Endometrium (tissue), 2 donors: Measurements from ENCODE around the gene ACAN.
"Not testable (repeated sequence)": the region's sequence is repeated elsewhere in the genome, so short reads cannot be mapped to it uniquely, and the experiment has no call there.

Experiments used
- FAIRE-seq: peaks from 2 replicates; lab custom pipeline; 2012; peaks lifted over from hg19 to GRCh38; lab: Jason Lieb, UNC
- donor health status: control.
- donor health status: control.

ACAN gene

GRCh38 chr15:88902846-88903245 is 99.6 kb downstream of the ACAN start:
- no peak for FAIRE-seq

DNA sequence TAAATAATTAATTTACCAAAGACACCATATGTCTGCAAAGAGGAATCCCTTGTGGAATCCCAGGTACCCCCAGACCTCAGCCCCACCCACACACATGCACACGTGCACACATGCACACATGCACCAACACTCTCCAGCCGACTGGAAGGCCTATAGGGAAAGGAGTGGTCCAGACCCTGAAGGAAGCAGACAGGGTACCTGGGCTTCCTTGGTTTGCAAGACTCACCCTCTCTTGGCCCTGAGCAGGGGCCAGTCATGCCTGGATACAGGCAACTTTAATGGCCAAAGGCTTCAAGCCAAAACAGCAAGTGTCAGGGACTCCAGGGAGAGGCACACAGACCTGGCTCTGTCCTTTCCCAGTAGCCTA is 101.0 kb downstream of the ACAN start:
- FAIRE-seq = no peak

- FAIRE-seq = no peak
These were observed 101.5 kb downstream of the ACAN start for GRCh38 chr15:88904624-88905327.

DNA sequence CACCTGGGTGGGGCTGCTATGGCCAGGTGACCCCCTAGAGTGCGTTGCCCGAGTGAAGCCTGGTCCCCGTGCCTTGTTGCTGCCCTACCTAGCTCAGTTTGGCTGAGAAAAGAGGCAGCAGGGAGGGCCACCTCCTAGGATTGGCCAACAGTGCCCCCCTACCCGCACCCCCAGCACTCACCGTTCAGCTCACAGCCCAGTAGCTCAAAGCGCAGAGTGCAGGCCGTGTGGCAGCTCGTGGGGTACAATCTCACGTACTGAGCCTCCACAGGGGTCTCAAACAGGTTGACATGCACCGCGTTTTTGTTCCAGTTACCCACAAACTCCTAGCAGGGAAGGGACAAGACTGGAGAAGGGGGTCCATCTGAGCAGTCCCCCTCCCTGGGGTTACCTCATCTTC is 102.3 kb downstream of the ACAN start:
- no peak for FAIRE-seq

GRCh38 chr15:88906130-88906529 is 102.9 kb downstream of the ACAN start:
- FAIRE-seq = no peak

- no peak for FAIRE-seq
These were observed 103.3 kb downstream of the ACAN start for GRCh38 chr15:88906551-88906950.

DNA sequence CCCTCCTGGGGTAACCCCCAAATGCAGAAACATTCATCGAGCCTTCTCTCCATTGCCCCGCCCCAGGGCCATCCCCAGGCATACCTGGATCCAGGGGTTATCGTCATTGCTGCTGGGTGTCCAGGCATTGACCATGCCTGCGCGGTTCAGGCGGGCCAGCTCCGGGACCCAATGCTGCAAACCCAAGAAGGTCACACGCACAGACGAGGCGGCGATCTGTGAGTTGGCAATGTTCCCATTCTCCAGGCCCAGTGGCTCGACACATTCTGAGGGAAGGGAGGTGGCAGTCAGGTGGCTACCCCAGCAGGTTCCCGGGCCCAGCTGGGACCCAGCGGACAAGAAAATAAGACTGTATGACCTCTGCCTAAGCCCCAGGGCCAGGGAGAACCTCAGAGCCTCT is 103.9 kb downstream of the ACAN start:
- FAIRE-seq = no peak

- FAIRE-seq = no peak
These were observed 104.9 kb downstream of the ACAN start for GRCh38 chr15:88908123-88908522.

- no peak for FAIRE-seq
These were observed 105.7 kb downstream of the ACAN start for GRCh38 chr15:88908697-88909621.

- FAIRE-seq = no peak
These were observed 107.0 kb downstream of the ACAN start for GRCh38 chr15:88909956-88910831.

GRCh38 chr15:88911766-88912118 is 108.5 kb downstream of the ACAN start:
- no peak for FAIRE-seq

DNA sequence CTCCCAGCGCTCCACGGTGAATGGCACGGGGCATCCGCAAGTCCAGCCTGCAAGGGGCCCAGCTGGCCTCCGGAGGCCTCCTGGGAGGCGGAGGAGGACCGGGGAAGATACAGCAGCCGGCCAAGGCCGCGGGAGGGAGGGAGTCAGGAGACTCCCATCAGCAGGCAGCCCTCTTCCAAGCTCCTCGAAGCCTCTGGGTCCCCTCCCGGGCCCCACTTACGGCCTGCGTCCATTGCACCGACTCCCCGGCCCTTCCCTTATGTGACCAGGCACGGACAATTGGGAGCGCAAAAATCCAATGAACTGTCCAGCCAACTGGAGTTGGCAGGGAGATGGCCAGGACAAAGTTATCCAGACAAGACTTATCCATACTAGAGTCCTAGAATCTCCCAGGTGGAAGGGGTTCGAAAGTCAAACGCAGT is 109.3 kb downstream of the ACAN start:
- FAIRE-seq = no peak

GRCh38 chr15:88913017-88913849 is 110.0 kb downstream of the ACAN start, which contains the start of gene MFGE8:
Gene MFGE8, minus strand, starts transcription at chr15:88913379. Its CDS starts 60 bp downstream, at chr15:88913319.
- FAIRE-seq = no peak

- no peak for FAIRE-seq
These were observed 110.6 kb downstream of the ACAN start for GRCh38 chr15:88913850-88914169.

- no peak for FAIRE-seq
These were observed 112.1 kb downstream of the ACAN start for GRCh38 chr15:88915354-88915753.

DNA sequence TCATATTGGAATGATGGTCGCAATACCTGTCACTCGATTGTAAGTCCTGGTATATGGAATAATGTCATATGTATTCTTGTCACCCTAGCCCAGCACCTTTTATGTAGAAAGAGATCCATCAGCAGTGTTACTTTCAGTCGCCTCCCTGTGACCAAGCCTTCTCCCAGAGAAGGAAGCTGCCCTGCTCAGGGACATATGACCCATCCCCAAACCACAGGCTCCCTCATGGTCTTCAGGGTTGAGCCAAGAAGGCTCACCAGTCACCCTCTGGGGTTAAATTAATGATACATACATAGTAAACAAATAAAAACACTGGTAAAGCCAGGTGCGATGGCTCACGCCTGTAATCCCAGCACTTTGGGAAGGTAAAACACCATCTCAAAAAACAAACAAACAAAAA is 114.5 kb downstream of the ACAN start:
- no peak for FAIRE-seq

- FAIRE-seq = no peak
These were observed 115.5 kb downstream of the ACAN start for GRCh38 chr15:88918738-88919137.

GRCh38 chr15:88920186-88920891 is 117.1 kb downstream of the ACAN start:
- no peak for FAIRE-seq

GRCh38 chr15:88920892-88921435 is 117.7 kb downstream of the ACAN start:
- not testable (repeated sequence) for FAIRE-seq
